DMS153 treated with DMSO at 0.1 percent for 48 hours (cell line): ENCODE results near the gene CFAP251.
"Not testable (repeated sequence)": the region's sequence is repeated elsewhere in the genome, so short reads cannot be mapped to it uniquely, and the experiment has no call there.

Experiments used
- DNase-seq: peaks from one replicate; lab custom pipeline; 2025; ENCODE audit not compliant: unreplicated experiment; lab: John Stamatoyannopoulos, UW

CFAP251 gene

GRCh38 chr12:122024132-122024785, 105.9 kb downstream of the CFAP251 start:
- DNase-seq, result no peak

- DNase-seq, result no peak
Measured at GRCh38 chr12:122026706-122027333, 108.4 kb downstream of the CFAP251 start.

- no peak for DNase-seq
Measured at GRCh38 chr12:122028165-122028904, 109.9 kb downstream of the CFAP251 start.

GRCh38 chr12:122028905-122029560, 110.6 kb downstream of the CFAP251 start:
- no peak for DNase-seq

- DNase-seq, result no peak
Measured at GRCh38 chr12:122029620-122030423, 111.4 kb downstream of the CFAP251 start.

GRCh38 chr12:122030424-122031035, 112.1 kb downstream of the CFAP251 start:
- DNase-seq, result no peak

- DNase-seq, result no peak
Measured at GRCh38 chr12:122031342-122032216, 113.2 kb downstream of the CFAP251 start.

- DNase-seq, result no peak
Measured at GRCh38 chr12:122032580-122032979, 114.2 kb downstream of the CFAP251 start.

- DNase-seq, result no peak
Measured at GRCh38 chr12:122035292-122035691, 116.9 kb downstream of the CFAP251 start.

GRCh38 chr12:122036153-122036552, 117.8 kb downstream of the CFAP251 start:
- DNase-seq, result no peak

- no peak for DNase-seq
Measured at GRCh38 chr12:122040579-122041386, 122.4 kb downstream of the CFAP251 start.

GRCh38 chr12:122041458-122041857, 123.1 kb downstream of the CFAP251 start:
- not testable (repeated sequence) for DNase-seq

- no peak for DNase-seq
Measured at GRCh38 chr12:122042910-122043309, 124.5 kb downstream of the CFAP251 start.

- no peak for DNase-seq
Measured at GRCh38 chr12:122043476-122043875, 125.1 kb downstream of the CFAP251 start.

GRCh38 chr12:122045262-122045661, 126.9 kb downstream of the CFAP251 start:
- DNase-seq, result no peak

- no peak for DNase-seq
Measured at GRCh38 chr12:122046145-122046544, 127.8 kb downstream of the CFAP251 start.

GRCh38 chr12:122048151-122048550, 129.8 kb downstream of the CFAP251 start:
- no peak for DNase-seq

GRCh38 chr12:122049827-122050226, 131.4 kb downstream of the CFAP251 start:
- DNase-seq, result no peak

GRCh38 chr12:122050706-122051105, 132.3 kb downstream of the CFAP251 start:
- DNase-seq, result no peak
